IPS DF 4.7 (cell line): ENCODE measurements around the gene CASZ1.

Source experiments
- DNase-seq: peaks from one replicate; pipeline ENCODE4 v3.0.0-alpha.2; 2013; ENCODE audit warnings: low spot score; ENCODE audit errors: extremely low read depth

Gene CASZ1

GRCh38 chr1:10727751-10728232 lies 68.7 kb downstream of the CASZ1 start:
- DNase-seq, result no peak

GRCh38 chr1:10726355-10726754 lies 70.1 kb downstream of the CASZ1 start:
- DNase-seq, result no peak

GRCh38 chr1:10724948-10725847 lies 71.2 kb downstream of the CASZ1 start:
- no peak for DNase-seq

- DNase-seq, result no peak
Observed at GRCh38 chr1:10724511-10724910, 71.9 kb downstream of the CASZ1 start.

- DNase-seq, result no peak
Observed at GRCh38 chr1:10724052-10724494, 72.4 kb downstream of the CASZ1 start.

DNA sequence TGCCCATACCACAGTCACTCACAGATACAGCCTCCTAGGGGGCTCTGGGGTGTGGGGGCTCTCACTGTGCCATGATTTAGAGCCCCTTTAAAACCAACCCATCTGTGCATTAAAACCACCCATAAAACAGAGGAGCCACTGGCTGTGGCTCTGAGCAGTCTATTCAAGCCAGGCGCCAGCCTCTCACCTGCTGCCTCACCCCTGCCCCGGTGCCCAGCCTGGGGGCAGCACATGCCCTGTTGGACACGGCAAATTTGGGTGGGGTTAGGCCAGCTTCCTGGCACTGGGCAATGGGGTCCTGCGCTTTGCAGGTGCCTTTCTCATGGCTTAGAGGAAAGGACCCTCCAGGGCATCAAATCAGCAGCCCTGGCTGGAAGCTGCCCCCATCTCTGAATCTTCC lies 73.1 kb downstream of the CASZ1 start:
- DNase-seq, result no peak

DNA sequence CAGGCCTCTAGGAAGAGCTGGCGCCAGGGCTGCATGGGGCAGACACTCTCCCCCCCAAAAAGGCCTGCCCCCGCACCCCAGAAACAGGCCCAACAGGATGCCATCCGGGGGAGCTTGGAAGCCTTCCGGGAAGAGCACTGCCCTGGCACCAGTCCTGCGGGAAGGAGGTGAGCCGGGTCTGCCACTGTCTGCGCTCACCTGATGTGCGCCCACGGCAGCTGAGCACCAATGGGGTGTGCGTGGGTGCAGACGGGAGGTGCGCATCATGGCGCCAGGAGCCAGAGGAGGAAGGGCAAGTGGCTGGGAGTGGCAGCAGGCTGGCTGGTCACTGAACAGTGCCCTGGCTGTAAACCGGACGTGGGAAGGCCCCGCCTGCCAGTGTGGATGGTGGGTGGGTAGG lies 73.6 kb downstream of the CASZ1 start:
- no peak for DNase-seq

DNA sequence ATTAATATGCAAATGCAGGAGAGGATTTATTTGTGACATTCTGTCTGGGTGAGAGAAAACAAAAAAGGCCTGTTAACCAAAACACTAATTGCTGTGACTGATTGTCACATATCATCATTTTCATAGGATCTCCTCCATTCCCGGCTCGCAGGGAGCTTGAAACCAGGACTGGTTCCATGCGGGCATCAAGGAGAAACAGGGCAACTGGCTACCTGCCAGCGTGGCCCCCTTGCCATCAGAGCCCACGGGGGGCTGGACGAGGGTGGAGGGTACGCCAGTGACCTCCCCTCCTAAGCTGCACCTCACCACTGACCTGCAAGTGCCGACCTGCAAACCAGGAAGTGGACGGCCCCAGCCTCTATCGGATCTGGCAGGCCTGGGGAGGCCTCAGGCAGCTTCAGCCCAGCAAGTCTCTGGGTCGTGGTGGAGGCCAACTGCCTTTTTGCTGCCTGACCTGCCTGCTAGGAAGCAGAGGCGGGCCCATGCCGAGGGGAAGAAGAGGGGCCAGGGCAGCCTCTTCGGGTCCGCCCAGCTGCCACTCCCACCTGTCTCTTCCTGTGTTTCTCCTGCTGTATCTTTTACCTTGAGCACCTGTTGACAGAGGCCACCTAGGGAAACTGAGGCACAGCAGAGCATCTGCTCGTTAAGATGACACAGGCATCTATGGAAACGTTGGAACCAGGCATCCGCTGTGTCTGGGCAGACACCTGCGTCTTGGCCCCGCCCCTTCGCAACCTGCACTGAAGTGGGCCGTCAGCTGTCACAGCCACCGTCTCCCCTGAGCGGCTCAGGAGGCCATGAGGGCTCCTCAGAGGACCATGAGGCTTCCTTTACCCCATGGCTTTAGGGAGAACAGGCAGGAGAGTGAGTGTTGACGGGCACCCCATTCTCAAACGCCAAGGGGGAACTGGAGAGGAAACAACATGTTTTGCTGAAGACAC lies 74.8 kb downstream of the CASZ1 start:
- DNase-seq, result no peak

- DNase-seq, result no peak
Observed at GRCh38 chr1:10720635-10721034, 75.8 kb downstream of the CASZ1 start.

- DNase-seq, result no peak
Observed at GRCh38 chr1:10718083-10718415, 78.4 kb downstream of the CASZ1 start.

GRCh38 chr1:10717296-10718082 lies 79.0 kb downstream of the CASZ1 start:
- DNase-seq, result no peak

- DNase-seq, result no peak
Observed at GRCh38 chr1:10716840-10717239, 79.6 kb downstream of the CASZ1 start.

DNA sequence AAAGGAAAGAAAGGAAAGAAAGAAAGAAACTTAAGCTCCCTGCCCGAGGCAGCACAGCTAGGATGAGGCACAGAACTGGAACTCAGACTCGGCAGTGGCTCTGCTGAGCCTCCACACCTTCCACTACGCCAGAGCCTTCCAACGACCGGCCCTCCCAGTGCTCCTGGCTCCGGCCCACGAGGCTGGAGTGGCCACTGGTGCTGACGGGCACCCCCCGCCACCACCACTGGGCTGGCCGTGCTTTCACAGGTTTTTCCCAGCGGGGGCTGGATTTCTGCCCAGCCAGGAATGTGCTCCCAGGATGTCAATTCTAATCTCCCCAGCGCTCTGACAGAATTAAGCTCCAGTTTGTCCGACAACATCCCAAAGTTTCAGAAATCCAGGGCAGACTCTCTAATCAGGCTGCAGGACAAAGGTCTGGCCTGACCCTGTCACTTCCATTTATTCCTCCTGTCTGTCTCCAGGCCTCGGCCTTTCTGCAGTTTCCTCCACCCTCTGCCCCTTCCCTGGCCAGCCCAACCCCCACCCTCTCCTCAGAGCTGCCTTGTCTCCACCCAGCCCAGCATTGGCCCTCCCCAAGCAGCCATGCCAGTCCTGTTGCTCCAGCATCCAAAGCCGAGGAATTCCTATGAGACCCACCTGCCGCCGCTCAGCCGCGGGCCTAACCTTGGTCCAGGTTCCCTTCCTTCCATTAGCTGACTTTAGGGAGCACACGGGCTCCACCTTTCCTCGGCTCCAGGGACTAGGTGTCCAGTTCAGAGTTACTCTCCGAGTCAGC lies 81.9 kb downstream of the CASZ1 start:
- DNase-seq, result no peak

DNA sequence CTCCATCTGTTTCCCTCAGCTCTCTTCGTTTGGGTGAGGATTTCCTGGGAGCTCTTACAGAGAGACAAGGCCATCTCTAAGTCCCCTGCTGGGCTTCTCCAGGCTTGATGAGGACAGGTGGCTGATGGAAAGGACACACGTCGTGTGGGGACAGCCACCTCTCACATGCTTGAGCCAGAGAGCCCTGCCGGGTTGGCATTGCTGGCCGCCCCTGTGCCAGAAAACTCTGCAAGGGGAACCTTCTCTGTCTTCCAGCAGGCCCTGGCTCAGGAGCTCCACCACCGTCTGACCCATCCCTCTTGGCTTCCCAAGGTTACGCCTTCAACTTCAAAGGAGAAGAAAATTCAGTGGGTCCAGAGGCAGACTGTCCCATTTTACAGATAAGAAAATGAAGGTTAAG lies 82.8 kb downstream of the CASZ1 start:
- no peak for DNase-seq

DNA sequence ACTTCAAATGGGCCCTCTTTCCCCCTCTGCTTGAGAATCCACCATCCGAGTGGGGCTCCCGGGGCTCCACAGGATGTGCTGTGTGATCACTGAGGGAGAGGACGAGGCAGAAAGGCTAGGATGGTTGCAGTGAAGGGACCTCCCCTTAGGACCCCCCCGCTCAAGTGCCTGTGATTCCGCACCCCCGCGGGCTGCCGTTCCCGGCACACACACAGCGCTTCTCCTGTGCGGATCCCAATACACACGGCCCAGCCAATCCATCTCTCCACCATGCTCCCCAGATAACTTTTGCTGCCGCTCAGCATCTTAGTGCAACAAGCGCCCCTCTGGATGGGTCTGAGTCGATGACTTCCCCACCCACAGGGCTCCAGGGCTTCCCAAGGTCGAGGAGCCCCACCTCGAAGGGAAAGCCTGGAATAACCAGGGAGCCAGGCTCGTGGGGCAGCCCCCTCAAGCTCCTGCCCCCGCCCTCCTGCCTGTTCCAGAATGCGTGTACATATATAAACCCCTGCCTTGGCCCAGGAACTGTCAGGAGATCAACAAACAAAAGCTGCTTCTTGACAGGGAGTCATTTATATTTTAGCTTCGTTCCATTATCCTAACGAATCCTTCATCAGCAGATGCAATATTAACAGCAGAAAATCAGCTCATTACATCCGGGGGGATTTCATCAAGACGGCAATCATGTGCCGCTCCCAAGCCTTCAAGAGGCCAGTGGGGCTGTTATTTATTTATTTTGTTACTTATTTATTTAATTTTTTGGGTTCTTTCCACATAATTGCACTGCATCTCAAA lies 83.7 kb downstream of the CASZ1 start:
- no peak for DNase-seq

- no peak for DNase-seq
Observed at GRCh38 chr1:10710489-10710888, 86.0 kb downstream of the CASZ1 start.

- DNase-seq, result no peak
Observed at GRCh38 chr1:10709646-10710045, 86.8 kb downstream of the CASZ1 start.

DNA sequence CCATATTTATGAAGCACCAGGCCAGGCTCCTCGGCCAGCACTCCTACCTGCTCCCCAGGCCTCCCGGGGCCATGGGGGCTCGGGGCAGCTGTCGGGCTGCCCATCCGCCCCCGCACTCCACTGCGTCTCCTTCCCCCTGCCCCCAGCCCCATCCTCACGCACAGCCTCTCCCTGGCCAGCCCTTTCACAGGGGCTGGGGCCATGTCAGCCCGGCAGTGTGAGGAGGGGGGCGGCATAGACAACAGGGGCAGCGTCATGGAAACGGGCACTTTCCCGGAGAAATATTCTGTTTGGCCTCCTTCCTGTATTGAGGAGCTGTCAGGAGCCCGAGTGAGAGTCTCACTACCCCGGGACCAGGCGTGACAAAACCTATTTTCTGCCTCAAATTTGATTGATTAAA lies 87.3 kb downstream of the CASZ1 start:
- no peak for DNase-seq

DNA sequence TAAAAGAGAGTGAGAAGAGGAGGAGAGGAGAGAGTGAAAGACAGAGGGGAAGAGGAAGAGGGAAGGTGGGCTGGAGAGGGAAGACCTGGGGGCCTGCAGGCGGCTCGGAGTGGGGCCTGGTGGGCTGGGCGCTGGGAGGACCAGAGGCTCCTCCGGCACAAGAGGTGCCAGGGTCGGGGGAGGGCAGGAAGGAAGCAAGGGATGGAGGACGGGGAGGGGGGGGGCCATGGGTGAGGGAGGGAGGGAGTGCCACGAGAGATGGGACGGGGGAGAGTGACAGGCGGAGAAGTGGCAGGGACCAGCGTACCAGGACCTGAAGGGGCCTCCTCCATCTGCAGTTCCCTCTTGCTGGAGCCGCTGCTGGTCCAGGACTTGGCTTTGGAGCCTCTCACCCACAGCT lies 87.7 kb downstream of the CASZ1 start:
- no peak for DNase-seq

- no peak for DNase-seq
Observed at GRCh38 chr1:10707208-10707607, 89.2 kb downstream of the CASZ1 start.
